Adrenal gland (tissue), 12 donors: ENCODE data around the gene ADK. TPM values are rescaled to one million over a fixed set of nuclear protein-coding genes. Genes with fewer than 3 reads are reported as not detected.

Experiments
- DNase-seq, 7 donors: peaks; one replicate each; pipeline ENCODE4 v3.0.0-alpha.2; 2019 to 2020
- H3K27ac ChIP-seq, 5 donors: fragments of 200-600 bp; sonication (generic) in 4 of 5; 1 replicate in 3 of 5; 2 replicates in 2 of 5; pipeline versions ENCODE4 v1.5.1 to v1.8.0; 2016 to 2020; ENCODE audit warnings: mild to moderate bottlenecking in 1 of 5
- H3K27me3 ChIP-seq: fragments of 200-600 bp; 2 replicates; pipeline ENCODE4 v1.8.0; 2021
- H3K36me3 ChIP-seq, 2 donors: fragments of 200-600 bp; replicated peaks in 1 of 2; 1 replicate in 1 of 2; 2 replicates in 1 of 2; pipeline versions ENCODE4 v1.5.1 to v1.8.0; 2018 to 2022
- H3K4me1 ChIP-seq, 2 donors: fragments of 200-600 bp; replicated peaks in 1 of 2; 1 replicate in 1 of 2; 2 replicates in 1 of 2; pipeline versions ENCODE4 v1.5.1 to v1.8.0; 2018 to 2021
- H3K4me3 ChIP-seq, 4 donors: fragments of 200-600 bp; sonication (generic) in 3 of 4; one replicate each; pipeline ENCODE4 v1.5.1; 2016 to 2018
- H3K9me3 ChIP-seq, 3 donors: fragments of 200-600 bp; sonication (generic) in 1 of 3; replicated peaks in 1 of 3; 1 replicate in 2 of 3; 2 replicates in 1 of 3; pipeline versions ENCODE4 v1.5.1 to v1.8.0; 2016 to 2021
- POLR2A ChIP-seq, 2 donors: fragments of 450-650 bp; IDR thresholded peaks; one replicate each; pipeline ENCODE4 v1.6.1; 2017; ENCODE audit warnings: antibody characterized with exemption in 2 of 2, mild to moderate bottlenecking in 2 of 2, moderate library complexity in 1 of 2
- WGBS, 4 donors: extraction: QIAGEN DNeasy Blood & Tissue Kit in 2 of 4; methylation state at CpG; one replicate each; pipeline versions ENCODE4 v1.1.5 to v1.1.7; 2013 to 2017; 5-methylcytosine and 5-hydroxymethylcytosine counted together
- intact Hi-C, 2 donors: fragments of 100-400 bp; cut with DNase I; formaldehyde crosslinking; loops; one replicate each; pipeline versions ENCODE4 v1.14.1 to v1.15.0; 2022 to 2023
- polyA plus RNA-seq, 3 donors: library from polyadenylated mRNA; stranded (reverse); fragments of 200-250 nt in 2 of 3; fragments of 350-450 nt in 1 of 3; fragmentation: Illumina TruSeq in 1 of 3; extraction: RNeasy Lipid Tissue Mini Kit (QIAGEN cat#74804) in 1 of 3; gene quantifications; one replicate each; pipeline ENCODE4 v1.2.3, GENCODE V29; 2013 to 2014
- total RNA-seq, 9 donors: library from RNA; depleted of rRNA in 4 of 9; stranded (reverse); fragments of >200 nt in 4 of 9; fragments of 120-200 nt in 1 of 9; fragmentation: NEBNext Ultra II Directional in 1 of 9; extraction: Animal tissue kit (Norgen Biotek cat#: 25700) in 1 of 9; gene quantifications; one replicate each; pipeline versions ENCODE4 v1.1.0 to v1.2.4, GENCODE V29; 2013 to 2023
- TF ChIP-seq, protein P1 (sequence below), 6 experiments: fragments of 450-650 bp in 4 of 6; fragments of 200-600 bp in 2 of 6; sonication (generic) in 1 of 6; IDR thresholded peaks; 1 replicate in 5 of 6; 2 replicates in 1 of 6; pipeline versions ENCODE4 v1.5.1 to v1.8.0; 2016 to 2021; ENCODE audit warnings: antibody characterized with exemption in 6 of 6, mild to moderate bottlenecking in 2 of 6, moderate library complexity in 1 of 6
- donor health status: healthy with polysubstance abuse.
- donor health status: Bipolar disorder and iron deficiency.
- donor health status: DM: yes; HTN: yes; CAD: no.
- donor health status: DM: no; HTN: no; CAD: no.
- donor health status: DM: no; HTN: no; CAD: no.
- donor health status: DM: yes; HTN: yes; CAD: no.

The ADK gene
- total and polyA plus RNA-seq, 12 donors: 8.2 to 45.5 (median 22.2) TPM

DNA sequence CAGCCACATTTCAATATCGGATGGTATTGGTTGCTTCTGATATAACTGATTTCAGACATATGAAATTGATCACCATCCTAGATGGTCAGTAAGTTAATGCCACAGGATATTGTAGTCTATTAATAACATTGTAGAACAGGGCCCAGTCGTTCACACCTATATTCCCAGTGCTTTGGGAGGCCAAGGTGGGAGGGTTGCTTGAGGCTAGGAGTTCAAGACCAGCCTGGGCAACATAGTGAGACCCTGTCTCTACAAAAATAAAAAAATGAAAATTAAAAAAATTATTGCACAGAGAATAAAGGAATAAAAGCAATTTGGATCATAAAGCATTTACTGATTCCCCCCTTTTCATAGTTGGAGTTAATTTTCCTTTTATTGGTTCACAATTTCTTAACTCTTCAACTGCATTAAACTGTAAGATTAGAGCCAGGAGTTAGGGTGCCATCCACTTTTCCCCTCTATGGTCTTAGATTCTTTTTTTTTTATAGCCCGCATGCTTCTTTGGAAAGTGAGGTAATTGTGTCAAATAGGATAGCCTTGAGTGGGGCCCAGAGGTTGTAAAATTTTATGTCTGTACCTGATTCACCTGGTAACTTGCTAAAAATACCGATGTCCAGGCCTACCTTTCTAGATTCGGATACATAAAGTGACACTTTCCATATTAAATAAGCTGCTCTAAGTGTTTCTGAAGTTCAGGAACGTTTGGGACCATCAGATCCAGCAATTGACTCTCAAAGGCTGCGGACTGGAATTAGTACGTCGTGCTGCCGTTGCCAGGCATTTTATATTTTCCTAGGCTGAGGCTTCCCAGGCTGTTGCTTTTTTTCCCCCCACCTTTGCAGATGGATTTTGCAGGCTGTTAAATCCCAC, 24.7 kb downstream of the ADK start:
- peak overlapping the region; percentile 2 to 80 (median 60) for H3K4me3 ChIP-seq
- H3K27ac ChIP-seq: peak overlapping the region; percentile 41 to 92 (median 87)
- H3K27me3 ChIP-seq: no peaks in the 10 kb centered on the region
- TF ChIP-seq, protein P1, sequence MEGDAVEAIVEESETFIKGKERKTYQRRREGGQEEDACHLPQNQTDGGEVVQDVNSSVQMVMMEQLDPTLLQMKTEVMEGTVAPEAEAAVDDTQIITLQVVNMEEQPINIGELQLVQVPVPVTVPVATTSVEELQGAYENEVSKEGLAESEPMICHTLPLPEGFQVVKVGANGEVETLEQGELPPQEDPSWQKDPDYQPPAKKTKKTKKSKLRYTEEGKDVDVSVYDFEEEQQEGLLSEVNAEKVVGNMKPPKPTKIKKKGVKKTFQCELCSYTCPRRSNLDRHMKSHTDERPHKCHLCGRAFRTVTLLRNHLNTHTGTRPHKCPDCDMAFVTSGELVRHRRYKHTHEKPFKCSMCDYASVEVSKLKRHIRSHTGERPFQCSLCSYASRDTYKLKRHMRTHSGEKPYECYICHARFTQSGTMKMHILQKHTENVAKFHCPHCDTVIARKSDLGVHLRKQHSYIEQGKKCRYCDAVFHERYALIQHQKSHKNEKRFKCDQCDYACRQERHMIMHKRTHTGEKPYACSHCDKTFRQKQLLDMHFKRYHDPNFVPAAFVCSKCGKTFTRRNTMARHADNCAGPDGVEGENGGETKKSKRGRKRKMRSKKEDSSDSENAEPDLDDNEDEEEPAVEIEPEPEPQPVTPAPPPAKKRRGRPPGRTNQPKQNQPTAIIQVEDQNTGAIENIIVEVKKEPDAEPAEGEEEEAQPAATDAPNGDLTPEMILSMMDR (IDR thresholded peaks at IDR 0.05): no peak
- TF ChIP-seq POLR2A (IDR thresholded peaks at IDR 0.05): no peak
- DNase-seq: no peak
- intact Hi-C loops: loop anchor here in 1 of 2 donors (2.0 kb wide), 1 partner anchor 25 kb away; the partner anchor contains the start of genes ADK and AP3M1
- peaks cover 0 to 4% of the 10 kb centered on the region in 2 donors for H3K4me1 ChIP-seq
- WGBS, 4 donors: 21 to 23% (median 22%) methylated on average over 10 of the region's 10 CpGs
- no peaks in the 10 kb centered on the region for H3K9me3 ChIP-seq
- H3K36me3 ChIP-seq: no peaks in the 10 kb centered on the region

DNA sequence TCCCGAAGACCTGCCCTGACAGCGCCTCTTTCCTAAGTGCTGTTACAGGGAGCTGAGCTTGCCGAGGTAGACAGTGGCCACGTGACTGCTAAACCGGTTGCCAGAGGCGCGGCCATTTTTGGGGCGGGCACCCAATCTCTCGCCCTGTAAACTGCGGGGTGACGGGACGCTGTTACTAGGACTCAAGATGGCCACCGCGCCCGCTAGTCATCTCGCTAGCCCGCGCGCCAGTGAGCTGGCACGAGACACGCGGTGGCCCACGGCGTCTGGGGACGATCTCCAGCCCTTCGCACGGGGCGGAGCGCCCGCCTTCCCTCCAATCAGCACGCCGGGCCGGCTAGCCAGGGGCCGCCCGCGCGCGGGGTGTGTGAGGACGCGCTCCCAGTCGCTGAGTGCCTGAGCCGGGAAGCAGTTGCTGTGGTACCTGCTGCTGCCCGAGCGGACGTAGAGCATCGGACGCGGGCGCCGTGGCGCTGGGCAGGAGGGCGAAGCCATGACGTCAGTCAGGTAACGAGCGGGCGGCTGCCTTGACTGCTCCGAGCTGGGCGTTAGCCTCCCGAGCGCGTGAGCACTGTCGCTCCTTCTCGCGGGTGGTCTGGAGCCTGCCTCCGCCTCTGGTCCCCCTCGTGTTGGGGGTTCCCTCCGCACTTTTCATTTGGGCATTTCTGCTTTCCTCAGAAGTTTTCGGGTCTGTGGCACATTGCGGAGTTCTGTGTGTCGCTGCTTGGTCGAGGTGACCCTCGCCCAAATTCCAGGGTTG, 25.5 kb downstream of the ADK start:
- DNase-seq: peak; percentile 94 to 99 (median 98)
- peak overlapping the region; percentile 41 to 92 (median 87) for H3K27ac ChIP-seq
- no peaks in the 10 kb centered on the region for H3K9me3 ChIP-seq
- intact Hi-C loops: loop anchor here in 1 of 2 donors (2.0 kb wide), 1 partner anchor 26 kb away; the partner anchor contains the start of genes ADK and AP3M1
- TF ChIP-seq POLR2A (IDR thresholded peaks at IDR 0.05): peak; percentile 66 to 95
- TF ChIP-seq, protein P1 (IDR thresholded peaks at IDR 0.05): no peak
- no peaks in the 10 kb centered on the region for H3K27me3 ChIP-seq
- H3K36me3 ChIP-seq: no peaks in the 10 kb centered on the region
- peak overlapping the region; percentile 2 to 80 (median 60) for H3K4me3 ChIP-seq
- peaks cover 0 to 4% of the 10 kb centered on the region in 2 donors for H3K4me1 ChIP-seq
- 0 to 1% (median 0%) methylated on average over 3 to 72 of the region's 72 CpGs for WGBS, 4 donors

DNA sequence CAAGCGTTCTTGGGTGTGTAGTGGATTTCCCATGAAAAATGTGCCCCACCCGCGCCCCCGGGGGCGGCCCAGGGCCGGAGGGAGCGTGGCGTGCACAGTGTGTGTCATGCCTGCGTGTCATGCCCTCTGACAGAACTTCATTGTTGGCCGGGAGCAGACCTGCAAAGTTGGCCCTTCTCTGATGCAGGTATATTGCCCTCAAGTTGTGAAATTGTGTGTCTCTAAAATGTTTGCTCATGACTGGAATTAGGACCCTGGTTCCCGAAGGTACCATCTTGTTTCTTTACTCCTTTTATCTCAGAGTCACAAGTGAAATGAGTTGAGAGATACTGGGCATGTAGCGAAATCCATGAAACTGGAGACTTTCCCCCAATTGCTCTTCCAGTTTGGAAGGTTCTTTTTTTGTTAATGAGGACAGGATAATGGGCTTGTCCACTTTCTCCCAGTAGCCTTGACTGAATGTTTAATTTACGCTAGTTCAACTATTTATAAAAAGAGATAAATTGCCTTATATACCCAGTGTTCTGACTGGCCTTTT, 26.2 kb downstream of the ADK start:
- peaks cover 0 to 4% of the 10 kb centered on the region in 2 donors for H3K4me1 ChIP-seq
- no peaks in the 10 kb centered on the region for H3K27me3 ChIP-seq
- DNase-seq: peak; percentile 48 to 73 (median 58)
- intact Hi-C loops: loop anchor here in 1 of 2 donors (2.0 kb wide), 1 partner anchor 26 kb away; the partner anchor contains the start of genes ADK and AP3M1
- TF ChIP-seq, protein P1 (IDR thresholded peaks at IDR 0.05): no peak
- no peaks in the 10 kb centered on the region for H3K36me3 ChIP-seq
- WGBS, 4 donors: 11 to 42% (median 14%) methylated on average over 3 to 13 of the region's 13 CpGs
- H3K4me3 ChIP-seq: peak overlapping the region in 3 of 4 donors; percentile 43 to 80 (median 78)
- H3K27ac ChIP-seq: peak overlapping the region; percentile 41 to 92 (median 87)
- H3K9me3 ChIP-seq: no peaks in the 10 kb centered on the region
